ENCODE data around the gene AEN.
"Not testable (repeated sequence)": the region's sequence is repeated elsewhere in the genome, so short reads cannot be mapped to it uniquely, and the experiment has no call there.

The AEN gene

GRCh38 chr15:88637436-88637835, 16.3 kb downstream of the AEN start:
- no peak overlapping the region for H3K4me3 ChIP-seq (ENCODE audit: low read depth, low read length)
- TF ChIP-seq CTCF (IDR thresholded peaks at IDR 0.05; ENCODE audit: low read depth, low read length, missing control alignments) = no peak
- DNase-seq (ENCODE audit: low read depth) = no peak

GRCh38 chr15:88637841-88638625, 16.9 kb downstream of the AEN start:
- no peak for DNase-seq (ENCODE audit: low read depth)
- TF ChIP-seq CTCF (IDR thresholded peaks at IDR 0.05; ENCODE audit: low read depth, low read length, missing control alignments) = no peak
- H3K4me3 ChIP-seq (ENCODE audit: low read depth, low read length) = peak overlapping the region; percentile 54

GRCh38 chr15:88638626-88639372, 17.7 kb downstream of the AEN start, which contains the start of gene ISG20:
Gene ISG20 (plus strand): TSS chr15:88639016. CDS start chr15:88639367, 351 bp downstream.
- peak; percentile 42 for TF ChIP-seq CTCF (IDR thresholded peaks at IDR 0.05; ENCODE audit: low read depth, low read length, missing control alignments)
- H3K4me3 ChIP-seq (ENCODE audit: low read depth, low read length) = peak within 1 kb of the TSS; percentile 63
- peak; percentile 94 for DNase-seq (ENCODE audit: low read depth)

- no peak overlapping the region for H3K4me3 ChIP-seq (ENCODE audit: low read depth, low read length)
- no peak for DNase-seq (ENCODE audit: low read depth)
- no peak for TF ChIP-seq CTCF (IDR thresholded peaks at IDR 0.05; ENCODE audit: low read depth, low read length, missing control alignments)
Measured at GRCh38 chr15:88641959-88642452, 20.9 kb downstream of the AEN start.

GRCh38 chr15:88642514-88642913, 21.4 kb downstream of the AEN start:
- not testable (repeated sequence) for DNase-seq (ENCODE audit: low read depth); H3K4me3 ChIP-seq (ENCODE audit: low read depth, low read length)

GRCh38 chr15:88644741-88645140, 23.6 kb downstream of the AEN start:
- DNase-seq (ENCODE audit: low read depth) = no peak
- no peak for TF ChIP-seq CTCF (IDR thresholded peaks at IDR 0.05; ENCODE audit: low read depth, low read length, missing control alignments)
- no peak overlapping the region for H3K4me3 ChIP-seq (ENCODE audit: low read depth, low read length)

Data from GM12864 (cell line).